ENCODE data around the gene PMF1. TPM values are rescaled to one million over a fixed set of nuclear protein-coding genes. Genes with fewer than 3 reads are reported as not detected.

PMF1 gene

Small RNA genes within 50 kb of the gene (small RNA-seq; reads per million reads assigned to genes)
- not detected for gene RF00568 (ENCODE audit: insufficient read depth)
